Measurements from ENCODE around the gene TC2N. TPM values are rescaled to one million over a fixed set of nuclear protein-coding genes. Genes with fewer than 3 reads are reported as not detected.

TC2N gene
- total and polyA plus RNA-seq, 9 of the 15 experiments (the other 6 are each of a cell fraction or from before 2014, with no cell fraction given): 2.0 to 12.5 (median 7.3) TPM

GRCh38 chr14:91780452-91780851, 86.9 kb downstream of the TC2N start:
- H3K27ac ChIP-seq (ENCODE audit: extremely low read depth, low read depth, low read length): no peak overlapping the region
- no peak for FAIRE-seq
- no peak overlapping the region for H3K4me3 ChIP-seq
- DNase-seq (ENCODE audit: extremely low read depth in 1 of 4, low spot score in 3 of 4): no peak
- no peak overlapping the region for H3K4me2 ChIP-seq (ENCODE audit: insufficient read depth, low read length)
- intact Hi-C loops (cut with micrococcal nuclease) (no loop called here), in situ Hi-C loops (cut with MboI) (no loop called here)
- no TSS peak for BruUV-seq (replicated peaks)
- no peaks in the 10 kb centered on the region for H3K79me2 ChIP-seq (ENCODE audit: control insufficient read depth, insufficient read depth, low read length)
- no peaks in the 10 kb centered on the region for H3K27me3 ChIP-seq (ENCODE audit: control insufficient read depth in 2 of 2, insufficient read depth in 2 of 2, low read length in 2 of 2)
- 29% methylated on average over 3 of the region's 3 CpGs for WGBS (ENCODE audit: insufficient coverage, low coverage, missing lambda C conversion rate)
- no peak overlapping the region for H3K9ac ChIP-seq (ENCODE audit: insufficient read depth in 1 of 2, low read depth in 2 of 2, low read length in 2 of 2)
- no peak overlapping the region for H2AFZ ChIP-seq (ENCODE audit: low read depth, low read length)
- peaks cover 0 to 7% of the 10 kb centered on the region in 2 experiments; a peak in 4 of 5 replicates for H3K4me1 ChIP-seq (replicated peaks in 1 of 2; ENCODE audit: control insufficient read depth in 2 of 2, insufficient read depth in 2 of 2, low read length in 2 of 2)
- no peaks in the 10 kb centered on the region for H4K20me1 ChIP-seq (replicated peaks; ENCODE audit: control insufficient read depth, insufficient read depth, low read length)
- no peak for ATAC-seq
- no peaks in the 10 kb centered on the region for H3K9me3 ChIP-seq (replicated peaks; ENCODE audit: control insufficient read depth, insufficient read depth, low read depth, low read length)
- H3K36me3 ChIP-seq (ENCODE audit: control insufficient read depth, insufficient read depth, low read length): no peaks in the 10 kb centered on the region
- H3K9me1 ChIP-seq (ENCODE audit: control insufficient read depth, insufficient read depth, low read length): no peaks in the 10 kb centered on the region
- CTCF ChIA-PET (ENCODE audit: low intra/inter-chr PET ratio): no interaction called here
- POLR2A ChIA-PET: interaction anchor here (1.5 kb wide), 1 partner anchor 13 kb away, joined by 5 read pairs; no protein-coding TSS in a partner anchor
- TF ChIP-seq POLR2AphosphoS5 (IDR thresholded peaks at IDR 0.05; ENCODE audit: control insufficient read depth, insufficient read depth, low read depth, low read length) (no peak), GABPB1 (CRISPR knock-in tag; IDR thresholded peaks at IDR 0.05) (no peak), NR2C1 (IDR thresholded peaks at IDR 0.05) (no peak), NR2C1 (tag; IDR thresholded peaks at IDR 0.05) (0 out of 2 replicates have a peak, but pooled peaks have one; percentile 18), ZNF830 (CRISPR knock-in tag; IDR thresholded peaks at IDR 0.05) (no peak), PTTG1 (tag; IDR thresholded peaks at IDR 0.05; ENCODE audit: low read depth) (no peak), NFIC (IDR thresholded peaks at IDR 0.05) (no peak), NR2C2 (CRISPR knock-in tag; IDR thresholded peaks at IDR 0.05) (no peak), NR2C2 (tag; IDR thresholded peaks at IDR 0.05) (peak; percentile 33; the same call in 1 of the 2 replicates), ZNF212 (CRISPR knock-in tag; IDR thresholded peaks at IDR 0.05) (no peak), MYC (IDR thresholded peaks at IDR 0.05; ENCODE audit: low read depth, low read length) (no peak), MYC (CRISPR knock-in tag; IDR thresholded peaks at IDR 0.05; ENCODE audit: borderline replicate concordance, low read depth) (no peak), CAMTA2 (CRISPR knock-in tag; conservative IDR thresholded peaks at IDR 0.05) (no peak), POLR3G (IDR thresholded peaks at IDR 0.05; ENCODE audit: extremely low read depth, insufficient read length, insufficient replicate concordance) (no peak), NFE2 (IDR thresholded peaks at IDR 0.05; ENCODE audit: low read depth) (no peak), CEBPB (tag; IDR thresholded peaks at IDR 0.05) (0 out of 2 replicates have a peak, but pooled peaks have one; percentile 13), SMARCA4 (IDR thresholded peaks at IDR 0.05) (no peak), ZNF583 (CRISPR knock-in tag; IDR thresholded peaks at IDR 0.05) (no peak)
- TF ChIP-seq, protein P1, sequence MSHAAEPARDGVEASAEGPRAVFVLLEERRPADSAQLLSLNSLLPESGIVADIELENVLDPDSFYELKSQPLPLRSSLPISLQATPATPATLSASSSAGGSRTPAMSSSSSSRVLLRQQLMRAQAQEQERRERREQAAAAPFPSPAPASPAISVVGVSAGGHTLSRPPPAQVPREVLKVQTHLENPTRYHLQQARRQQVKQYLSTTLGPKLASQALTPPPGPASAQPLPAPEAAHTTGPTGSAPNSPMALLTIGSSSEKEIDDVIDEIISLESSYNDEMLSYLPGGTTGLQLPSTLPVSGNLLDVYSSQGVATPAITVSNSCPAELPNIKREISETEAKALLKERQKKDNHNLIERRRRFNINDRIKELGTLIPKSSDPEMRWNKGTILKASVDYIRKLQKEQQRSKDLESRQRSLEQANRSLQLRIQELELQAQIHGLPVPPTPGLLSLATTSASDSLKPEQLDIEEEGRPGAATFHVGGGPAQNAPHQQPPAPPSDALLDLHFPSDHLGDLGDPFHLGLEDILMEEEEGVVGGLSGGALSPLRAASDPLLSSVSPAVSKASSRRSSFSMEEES (CRISPR knock-in tag; IDR thresholded peaks at IDR 0.05): peak; percentile 87
